Suprapubic skin (tissue), 3 donors: ENCODE results near the gene TAAR1.

Source experiments
- EP300 ChIP-seq: sonication (generic); formaldehyde crosslinking; IDR thresholded peaks from one replicate; pipeline ENCODE4 v1.6.1; 2017; ENCODE audit warnings: antibody characterized with exemption
- POLR2A ChIP-seq, 2 donors: fragments of 450-650 bp; IDR thresholded peaks; one replicate each; pipeline ENCODE4 v1.6.1; 2017; ENCODE audit warnings: antibody characterized with exemption in 2 of 2, mild to moderate bottlenecking in 2 of 2, moderate library complexity in 2 of 2
- TF ChIP-seq, protein P1 (sequence below), 2 donors: fragments of 200-600 bp in 1 of 2; fragments of 450-650 bp in 1 of 2; sonication (generic) in 1 of 2; IDR thresholded peaks; one replicate each; pipeline ENCODE4 v1.5.1; 2016 to 2019; ENCODE audit warnings: antibody characterized with exemption in 2 of 2, mild to moderate bottlenecking in 1 of 2, moderate library complexity in 1 of 2

DNA sequence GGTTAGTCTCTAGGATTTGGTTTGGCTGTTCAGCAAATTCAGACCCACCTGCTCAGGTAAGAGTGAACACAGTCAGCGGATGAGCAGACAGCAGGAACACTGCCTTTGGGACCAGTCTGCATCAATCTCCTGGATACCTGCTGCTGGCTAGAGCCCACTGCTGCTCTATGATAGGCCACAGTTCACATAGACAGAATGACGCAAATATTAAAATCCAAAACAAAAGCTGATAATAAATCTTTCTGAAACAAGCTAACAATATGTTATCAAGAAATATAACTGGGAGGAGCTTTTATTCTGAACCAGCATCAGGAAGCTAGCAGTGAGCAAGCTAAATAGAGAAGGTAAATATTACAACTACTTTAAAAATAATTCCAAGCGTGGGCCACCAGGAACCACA lies at the start of gene TAAR1:
- TF ChIP-seq, protein P1, sequence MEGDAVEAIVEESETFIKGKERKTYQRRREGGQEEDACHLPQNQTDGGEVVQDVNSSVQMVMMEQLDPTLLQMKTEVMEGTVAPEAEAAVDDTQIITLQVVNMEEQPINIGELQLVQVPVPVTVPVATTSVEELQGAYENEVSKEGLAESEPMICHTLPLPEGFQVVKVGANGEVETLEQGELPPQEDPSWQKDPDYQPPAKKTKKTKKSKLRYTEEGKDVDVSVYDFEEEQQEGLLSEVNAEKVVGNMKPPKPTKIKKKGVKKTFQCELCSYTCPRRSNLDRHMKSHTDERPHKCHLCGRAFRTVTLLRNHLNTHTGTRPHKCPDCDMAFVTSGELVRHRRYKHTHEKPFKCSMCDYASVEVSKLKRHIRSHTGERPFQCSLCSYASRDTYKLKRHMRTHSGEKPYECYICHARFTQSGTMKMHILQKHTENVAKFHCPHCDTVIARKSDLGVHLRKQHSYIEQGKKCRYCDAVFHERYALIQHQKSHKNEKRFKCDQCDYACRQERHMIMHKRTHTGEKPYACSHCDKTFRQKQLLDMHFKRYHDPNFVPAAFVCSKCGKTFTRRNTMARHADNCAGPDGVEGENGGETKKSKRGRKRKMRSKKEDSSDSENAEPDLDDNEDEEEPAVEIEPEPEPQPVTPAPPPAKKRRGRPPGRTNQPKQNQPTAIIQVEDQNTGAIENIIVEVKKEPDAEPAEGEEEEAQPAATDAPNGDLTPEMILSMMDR (IDR thresholded peaks at IDR 0.05) = no peak
- no peak for TF ChIP-seq EP300
- TF ChIP-seq POLR2A (IDR thresholded peaks at IDR 0.05) = no peak
